HepG2 (cell line): Measurements from ENCODE around the gene JPH4. TPM values are rescaled to one million over a fixed set of nuclear protein-coding genes. Genes with fewer than 3 reads are reported as not detected.

Experiments used
- ARID5B ChIP-seq: IDR thresholded peaks from 2 replicates; pipeline ENCODE4 v1.4.0; 2020; ENCODE audit warnings: mild to moderate bottlenecking, missing genetic modification reagents
- ATF4 ChIP-seq, 2 experiments: fragments of 450-650 bp in 1 of 2; sonication (generic) in 1 of 2; formaldehyde crosslinking; IDR thresholded peaks; 2 replicates each; pipeline versions ENCODE4 v1.5.0 to v1.8.0; 2020 to 2022; ENCODE audit warnings: mild to moderate bottlenecking in 1 of 2, missing genetic modification reagents in 1 of 2
- CENPT ChIP-seq: sonication (generic); formaldehyde crosslinking; IDR thresholded peaks from 2 replicates; pipeline ENCODE4 v1.8.0; 2022; ENCODE audit warnings: low read depth, mild to moderate bottlenecking, moderate library complexity, missing genetic modification reagents
- CTCF ChIP-seq: sonication (generic); formaldehyde crosslinking; IDR thresholded peaks from 2 replicates; pipeline ENCODE4 v1.5.0; 2020; ENCODE audit warnings: mild to moderate bottlenecking, missing genetic modification reagents, moderate library complexity
- MXD1 ChIP-seq: sonication (generic); formaldehyde crosslinking; IDR thresholded peaks from 2 replicates; pipeline ENCODE4 v1.4.0; 2020; ENCODE audit warnings: mild to moderate bottlenecking, missing genetic modification reagents
- RBM39 ChIP-seq: fragments of 200-400 bp; formaldehyde crosslinking; IDR thresholded peaks from one replicate; pipeline ENCODE4 v1.6.1; 2018; ENCODE audit warnings: antibody characterized with exemption, mild to moderate bottlenecking, low read depth, low read length; ENCODE audit not compliant: poor library complexity, severe bottlenecking
- ZBTB40 ChIP-seq, 2 experiments: fragments of 450-650 bp in 1 of 2; sonication (generic) in 1 of 2; formaldehyde crosslinking in 1 of 2; IDR thresholded peaks; 2 replicates each; pipeline versions ENCODE4 v1.6.1 to v1.8.0; 2016 to 2022; ENCODE audit warnings: antibody characterized with exemption in 1 of 2, mild to moderate bottlenecking in 1 of 2, missing genetic modification reagents in 1 of 2
- ZNF766 ChIP-seq: sonication (generic); formaldehyde crosslinking; IDR thresholded peaks from 2 replicates; pipeline ENCODE4 v1.5.0; 2020; ENCODE audit warnings: missing genetic modification reagents, borderline replicate concordance
- polyA plus RNA-seq, 8 experiments: library from polyadenylated mRNA; depleted of rRNA in 3 of 8; stranded (reverse) in 7 of 8; unstranded in 1 of 8; fragments of >200 nt; fragmentation: Illumina TruSeq in 4 of 8; extraction: Trizol in 4 of 8; gene quantifications; 2 replicates each; pipeline versions ENCODE4 v1.2.1 to v1.2.3, GENCODE V29; 2011 to 2016; ENCODE audit warnings: low read depth in 4 of 8, missing spikeins in 1 of 8, mixed read lengths in 1 of 8; ENCODE audit not compliant: insufficient read depth in 1 of 8
- total RNA-seq, 5 experiments: library from RNA; depleted of rRNA; stranded (reverse); fragments of >200 nt; fragmentation: Illumina TruSeq; extraction: Trizol; gene quantifications; 2 replicates each; pipeline ENCODE4 v1.2.3, GENCODE V29; 2016; ENCODE audit warnings: low read depth in 1 of 5

JPH4 gene
- total and polyA plus RNA-seq, 2 of the 13 experiments (the other 11 are each of a cell fraction or from before 2014, with no cell fraction given), result 0.08 to 0.22 TPM

GRCh38 chr14:23562822-23563472, 15.6 kb downstream of the JPH4 start (continued):
- TF ChIP-seq MXD1 (CRISPR knock-in tag) (0 out of 2 replicates have a peak, but pooled peaks have one; percentile 33), CENPT (CRISPR knock-in tag) (no peak), ARID5B (CRISPR knock-in tag) (no peak), ATF4 (CRISPR knock-in tag; IDR thresholded peaks at IDR 0.05) (no peak), RBM39 (peak; percentile 29), ZBTB40 (IDR thresholded peaks at IDR 0.05) (no peak), ZBTB40 (CRISPR knock-in tag; IDR thresholded peaks at IDR 0.05) (0 out of 2 replicates have a peak, but pooled peaks have one; percentile 13), ZNF766 (CRISPR knock-in tag) (no peak), CTCF (CRISPR knock-in tag) (peak; percentile 97)
